C4-2B (cell line): ENCODE data around the gene FTSJ1.

Experiments used
- H3K27ac ChIP-seq: fragments of 450-650 bp; 2 replicates; pipeline ENCODE4 v1.5.1; 2017
- CTCF ChIP-seq: fragments of 450-650 bp; conservative IDR thresholded peaks from 2 replicates; pipeline ENCODE4 v1.5.1; 2017; ENCODE audit warnings: mild to moderate bottlenecking
- ZFX ChIP-seq: fragments of 450-650 bp; IDR thresholded peaks from 2 replicates; pipeline ENCODE4 v1.6.1; 2017

Gene FTSJ1

DNA sequence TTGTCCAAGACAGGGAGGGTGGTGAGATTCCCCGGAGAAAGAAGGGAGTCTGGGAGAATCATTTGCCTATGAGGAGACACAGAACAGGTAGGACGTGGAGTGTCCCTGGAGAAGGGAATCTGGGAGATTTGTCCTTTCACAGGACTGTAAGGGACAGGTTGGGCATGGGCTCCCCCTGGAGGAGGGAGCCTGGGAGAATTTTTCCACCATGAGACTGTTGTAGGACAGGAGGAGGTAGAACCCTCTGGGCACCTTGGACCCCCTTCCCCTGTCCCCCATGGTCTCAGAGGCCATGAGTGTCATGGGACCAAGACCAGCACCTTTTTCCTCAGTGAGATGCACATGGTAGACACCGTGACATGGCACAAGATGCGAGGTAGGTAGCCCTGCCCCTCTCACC lies 35.6 kb downstream of the FTSJ1 start:
- TF ChIP-seq ZFX, result no peak
- peak; percentile 45 for TF ChIP-seq CTCF
- H3K27ac ChIP-seq, result no peak overlapping the region

DNA sequence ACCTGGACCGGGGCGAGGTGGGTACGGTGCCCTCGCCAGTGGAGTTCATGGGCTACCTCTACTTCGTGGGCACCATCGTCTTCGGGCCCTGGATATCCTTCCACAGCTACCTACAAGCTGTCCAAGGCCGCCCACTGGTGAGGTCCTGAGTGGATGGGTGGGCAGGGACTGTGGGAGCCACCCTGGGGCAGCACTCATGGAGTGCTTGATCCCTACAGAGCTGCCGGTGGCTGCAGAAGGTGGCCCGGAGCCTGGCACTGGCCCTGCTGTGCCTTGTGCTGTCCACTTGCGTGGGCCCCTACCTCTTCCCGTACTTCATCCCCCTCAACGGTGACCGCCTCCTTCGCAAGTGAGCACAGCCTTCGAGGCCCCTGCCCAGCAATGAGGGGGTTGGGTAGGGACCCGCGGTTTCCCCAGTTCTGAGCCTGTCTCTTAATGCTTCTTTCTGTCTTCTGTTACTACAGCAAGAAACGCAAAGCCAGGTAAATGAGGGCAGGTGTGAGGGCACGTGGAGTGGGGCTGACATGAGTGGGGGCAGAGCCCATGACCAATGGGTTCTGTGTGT lies 36.5 kb downstream of the FTSJ1 start:
- no peak overlapping the region for H3K27ac ChIP-seq
- TF ChIP-seq CTCF, result no peak
- TF ChIP-seq ZFX, result no peak

DNA sequence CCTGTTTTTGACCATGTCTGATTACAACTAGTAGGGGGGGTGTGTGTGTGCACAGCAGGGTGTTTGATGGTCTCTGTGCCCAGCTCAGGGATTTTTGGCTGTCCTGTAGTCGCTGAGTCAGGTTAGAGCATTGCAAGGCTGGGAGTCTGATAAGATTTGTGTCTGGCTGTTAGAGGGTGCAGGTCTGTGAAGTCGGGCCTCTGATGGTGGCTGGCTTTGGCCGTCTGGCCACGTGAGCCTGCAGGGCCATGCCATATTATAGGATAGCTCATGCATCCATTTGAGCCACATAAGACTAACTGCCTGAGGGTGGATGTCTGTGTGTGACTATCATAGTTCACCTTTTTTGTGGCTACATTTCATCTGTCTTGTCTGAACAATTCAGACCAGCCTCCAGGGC lies 37.7 kb downstream of the FTSJ1 start:
- H3K27ac ChIP-seq, result no peak overlapping the region
- TF ChIP-seq ZFX (no peak), CTCF (no peak)

DNA sequence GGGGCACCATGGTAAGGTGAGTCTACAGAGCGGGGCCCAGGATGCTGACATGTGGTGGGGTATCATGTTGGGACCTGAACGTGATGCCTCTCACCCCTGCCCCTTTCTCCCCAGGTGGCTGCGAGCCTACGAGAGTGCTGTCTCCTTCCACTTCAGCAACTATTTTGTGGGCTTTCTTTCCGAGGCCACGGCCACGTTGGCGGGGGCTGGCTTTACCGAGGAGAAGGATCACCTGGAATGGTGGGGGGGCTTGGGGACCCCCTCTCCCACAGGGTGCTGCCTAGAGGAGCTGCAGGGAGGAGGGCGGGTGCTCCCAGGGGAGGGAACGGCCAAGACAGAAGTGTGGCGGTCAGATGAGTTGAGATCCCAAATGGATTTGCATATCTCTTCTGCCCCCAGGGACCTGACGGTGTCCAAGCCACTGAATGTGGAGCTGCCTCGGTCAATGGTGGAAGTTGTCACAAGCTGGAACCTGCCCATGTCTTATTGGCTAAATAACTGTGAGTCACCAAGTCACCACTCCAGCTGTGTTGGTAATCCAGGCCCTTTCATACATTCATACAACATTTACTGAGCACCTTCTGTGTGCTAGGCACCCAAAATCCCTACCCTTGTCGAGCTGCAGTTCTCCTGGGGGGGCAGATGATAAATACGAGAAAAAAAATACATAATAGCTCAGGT lies 38.3 kb downstream of the FTSJ1 start:
- no peak overlapping the region for H3K27ac ChIP-seq
- TF ChIP-seq CTCF, result no peak
- TF ChIP-seq ZFX, result no peak

DNA sequence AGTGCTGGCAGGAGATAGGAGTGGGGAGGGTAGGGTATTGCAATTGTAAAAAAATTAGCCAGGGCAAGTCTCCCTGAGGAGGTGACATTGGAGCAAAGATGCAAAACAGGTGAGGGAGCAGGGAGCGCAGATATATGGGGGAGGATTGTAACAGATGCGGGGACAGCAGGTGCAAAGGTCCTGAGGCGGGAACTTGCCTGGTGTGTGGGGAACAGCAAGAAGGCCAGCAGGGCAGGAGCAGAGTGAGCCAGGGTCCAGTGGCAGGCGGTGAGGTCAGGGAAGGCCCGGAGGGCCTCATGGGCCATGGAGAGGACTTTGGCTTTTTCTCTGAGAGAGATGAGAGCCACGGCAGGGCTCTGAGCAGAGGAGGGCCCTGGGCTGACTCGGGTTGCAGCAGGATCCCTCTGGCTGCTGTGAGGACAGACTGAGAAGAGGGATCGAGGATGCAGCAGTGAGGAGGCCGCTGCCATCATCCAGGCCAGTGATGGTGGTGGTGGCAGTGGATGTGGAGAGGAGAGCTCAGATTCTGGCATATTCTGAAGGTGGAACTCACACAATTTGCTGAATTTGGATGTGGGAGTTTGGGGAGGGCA lies 39.0 kb downstream of the FTSJ1 start:
- H3K27ac ChIP-seq, result no peak overlapping the region
- no peak for TF ChIP-seq ZFX
- no peak for TF ChIP-seq CTCF

DNA sequence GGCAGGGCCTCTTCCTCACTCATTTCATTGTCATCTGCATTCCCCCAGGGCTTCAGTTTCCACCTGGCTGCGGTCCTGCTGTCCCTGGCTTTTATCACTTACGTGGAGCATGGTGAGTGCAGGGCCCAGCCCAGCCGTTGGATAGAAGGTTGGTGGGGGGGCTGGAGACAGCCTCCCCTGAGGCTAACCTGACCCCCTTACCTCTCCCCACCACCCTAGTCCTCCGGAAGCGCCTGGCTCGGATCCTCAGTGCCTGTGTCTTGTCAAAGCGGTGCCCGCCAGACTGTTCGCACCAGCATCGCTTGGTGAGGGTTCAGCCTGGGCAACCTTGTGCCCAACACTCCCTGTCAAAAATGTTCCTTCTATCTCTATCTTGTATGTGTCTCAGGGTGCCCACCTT lies 39.8 kb downstream of the FTSJ1 start:
- no peak for TF ChIP-seq CTCF
- TF ChIP-seq ZFX, result no peak
- H3K27ac ChIP-seq, result no peak overlapping the region

DNA sequence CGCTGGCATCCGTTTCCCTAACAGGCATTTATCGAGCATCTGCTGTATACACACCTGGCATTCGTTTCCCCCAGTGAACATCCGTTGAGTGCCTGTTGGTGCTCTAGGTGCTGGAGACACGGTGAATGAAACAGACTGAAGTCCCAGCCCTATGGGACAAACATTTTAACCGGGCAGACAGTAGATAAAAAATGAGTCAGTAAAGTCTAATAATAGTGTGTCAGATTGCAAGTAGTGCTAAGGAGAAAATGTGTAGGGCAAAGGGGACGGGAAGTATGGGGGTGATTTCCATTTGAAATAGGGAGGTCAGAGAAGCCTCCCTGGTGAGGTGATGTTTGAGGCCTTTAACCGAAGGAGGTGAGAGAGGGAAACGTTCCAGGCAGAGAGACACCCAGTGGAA lies 40.3 kb downstream of the FTSJ1 start:
- no peak overlapping the region for H3K27ac ChIP-seq
- no peak for TF ChIP-seq ZFX
- TF ChIP-seq CTCF, result no peak
